Body of pancreas (tissue), 4 donors: Measurements from ENCODE around the gene ZNF507. TPM values are rescaled to one million over a fixed set of nuclear protein-coding genes. Genes with fewer than 3 reads are reported as not detected.

ENCODE experiments used
- ATAC-seq: fragments of 150-250 bp; one replicate; pipeline ENCODE4 v1.9.1; 2016
- DNase-seq, 4 donors: peaks; one replicate each; pipeline ENCODE4 v3.0.0-alpha.2; 2019
- H3K27ac ChIP-seq, 4 donors: fragments of 200-600 bp; sonication (generic); 1 replicate in 3 of 4; 2 replicates in 1 of 4; pipeline versions ENCODE4 v1.5.1 to v1.6.1; 2016 to 2019; ENCODE audit warnings: mild to moderate bottlenecking in 1 of 4, mixed read lengths in 1 of 4, moderate library complexity in 1 of 4
- H3K27me3 ChIP-seq, 2 donors: fragments of 200-600 bp; sonication (generic); one replicate each; pipeline ENCODE4 v1.6.0; 2016; ENCODE audit warnings: mild to moderate bottlenecking in 1 of 2
- H3K36me3 ChIP-seq, 2 donors: fragments of 200-600 bp; sonication (generic); replicated peaks in 1 of 2; 2 replicates each; pipeline ENCODE4 v1.5.1; 2016; ENCODE audit warnings: low read depth in 2 of 2; ENCODE audit not compliant: insufficient read depth in 1 of 2
- H3K4me1 ChIP-seq: fragments of 200-600 bp; sonication (generic); one replicate; pipeline ENCODE4 v1.6.0; 2016
- H3K4me3 ChIP-seq, 2 donors: fragments of 200-600 bp; sonication (generic); 1 replicate in 1 of 2; 2 replicates in 1 of 2; pipeline ENCODE4 v1.5.1; 2016 to 2019
- H3K9me3 ChIP-seq, 3 donors: fragments of 200-600 bp; sonication (generic); 1 replicate in 2 of 3; 2 replicates in 1 of 3; pipeline ENCODE4 v1.5.1; 2016
- CTCF ChIP-seq, 7 experiments: fragments of 450-650 bp in 4 of 7; fragments of 200-600 bp in 3 of 7; sonication (generic) in 3 of 7; IDR thresholded peaks; one replicate each; pipeline ENCODE4 v1.5.1; 2016 to 2019; ENCODE audit warnings: antibody characterized with exemption in 7 of 7
- POLR2A ChIP-seq, 3 donors: fragments of 450-650 bp; IDR thresholded peaks; one replicate each; pipeline ENCODE4 v1.6.1; 2016; ENCODE audit warnings: antibody characterized with exemption in 3 of 3, mild to moderate bottlenecking in 2 of 3
- WGBS, 2 donors: methylation state at CpG; one replicate each; pipeline ENCODE4 v1.1.5; 2017; 5-methylcytosine and 5-hydroxymethylcytosine counted together
- intact Hi-C: fragments of 100-400 bp; cut with DNase I; formaldehyde crosslinking; loops from one replicate; pipeline ENCODE4 v1.15.1; 2023
- total RNA-seq, 2 donors: library from RNA; depleted of rRNA; stranded (reverse); fragments of >200 nt; gene quantifications; one replicate each; pipeline ENCODE4 v1.1.0, GENCODE V29; 2016

ZNF507 gene
- total RNA-seq, 2 donors from 2014 or later: 14.2 to 19.7 TPM

- DNase-seq: no peak
- no peak for TF ChIP-seq CTCF (IDR thresholded peaks at IDR 0.05)
- TF ChIP-seq POLR2A (IDR thresholded peaks at IDR 0.05): no peak
- ATAC-seq: no peak
- intact Hi-C loops: no loop called here
- H3K4me3 ChIP-seq: no peak overlapping the region
- no peaks in the 10 kb centered on the region for H3K27me3 ChIP-seq
- 92 to 93% methylated on average over 3 of the region's 3 CpGs for WGBS, 2 donors
- H3K4me1 ChIP-seq: peaks cover 9% of the 10 kb centered on the region
- H3K27ac ChIP-seq: no peak overlapping the region
- H3K36me3 ChIP-seq: peaks cover 10 to 42% of the 10 kb centered on the region in 2 donors
- H3K9me3 ChIP-seq: no peaks in the 10 kb centered on the region
Measured at GRCh38 chr19:32355309-32355708, 9.9 kb downstream of the ZNF507 start.

DNA sequence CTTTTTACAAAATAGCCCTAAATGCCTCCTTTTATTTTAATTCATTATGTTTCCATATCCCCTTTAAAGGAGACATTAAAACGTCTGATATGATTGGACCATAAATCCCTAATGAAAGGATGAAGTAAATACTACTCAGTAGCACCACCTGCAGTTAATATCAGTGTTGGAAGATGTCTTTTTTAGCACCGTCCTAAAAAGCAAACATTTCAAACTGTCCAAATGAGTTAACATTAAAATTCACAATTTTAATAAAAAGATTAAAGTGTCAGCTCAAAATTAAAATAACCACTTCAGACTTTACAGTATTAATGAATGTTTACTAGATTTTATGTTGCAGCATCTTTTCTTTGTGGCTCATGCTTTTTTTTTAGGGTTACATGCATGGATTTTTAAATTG is 12.3 kb downstream of the ZNF507 start:
- Histone ChIP-seq H3K36me3 (peaks cover 10 to 42% of the 10 kb centered on the region in 2 donors), H3K4me3 (no peak overlapping the region), H3K4me1 (peaks cover 10% of the 10 kb centered on the region), H3K27me3 (no peaks in the 10 kb centered on the region), H3K27ac (no peak overlapping the region), H3K9me3 (no peaks in the 10 kb centered on the region)
- no peak for ATAC-seq
- TF ChIP-seq CTCF (IDR thresholded peaks at IDR 0.05): peak in 2 of 7 experiments; percentile 20 to 21
- TF ChIP-seq POLR2A (IDR thresholded peaks at IDR 0.05): no peak
- intact Hi-C loops: no loop called here
- 7 to 15% methylated on average over 2 of the region's 2 CpGs for WGBS, 2 donors
- no peak for DNase-seq

DNA sequence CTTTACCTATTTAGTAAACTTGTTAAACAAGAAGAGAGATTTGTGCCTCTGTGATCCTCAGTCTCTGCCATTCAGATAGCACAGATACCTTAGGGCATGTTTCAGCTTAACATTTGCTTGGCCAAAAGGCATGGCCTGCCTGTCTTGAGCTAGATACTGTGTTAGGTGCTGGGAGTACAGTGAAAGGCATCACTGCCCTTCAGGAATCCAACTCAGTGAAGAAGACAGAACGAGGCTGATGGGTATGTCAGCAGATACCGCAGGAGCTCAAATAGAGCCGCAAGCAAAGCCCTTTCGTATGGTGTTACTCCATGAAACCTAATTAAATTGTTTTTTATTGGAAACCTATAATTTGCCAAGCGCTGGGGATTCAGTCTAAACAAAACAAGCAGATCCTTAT is 12.9 kb downstream of the ZNF507 start:
- H3K27me3 ChIP-seq: no peaks in the 10 kb centered on the region

GRCh38 chr19:32359581-32359980 is 14.2 kb downstream of the ZNF507 start:
- ATAC-seq: no peak
- Histone ChIP-seq H3K4me1 (peaks cover 28% of the 10 kb centered on the region), H3K4me3 (no peak overlapping the region), H3K27ac (no peak overlapping the region), H3K9me3 (no peaks in the 10 kb centered on the region), H3K27me3 (no peaks in the 10 kb centered on the region), H3K36me3 (peaks cover 0 to 28% of the 10 kb centered on the region in 2 donors)
- WGBS, 2 donors: 94 to 96% methylated on average over 9 of the region's 9 CpGs
- intact Hi-C loops: no loop called here
- DNase-seq: no peak
- TF ChIP-seq POLR2A (IDR thresholded peaks at IDR 0.05) (no peak), CTCF (IDR thresholded peaks at IDR 0.05) (no peak)

More for the DNA sequence above, 12.9 kb downstream of the ZNF507 start:
- Histone ChIP-seq H3K4me3 (no peak overlapping the region), H3K27ac (no peak overlapping the region), H3K9me3 (no peaks in the 10 kb centered on the region), H3K36me3 (peaks cover 4 to 37% of the 10 kb centered on the region in 2 donors), H3K4me1 (peaks cover 16% of the 10 kb centered on the region)
- DNase-seq: no peak
- intact Hi-C loops: no loop called here
- ATAC-seq: no peak
- no peak for TF ChIP-seq CTCF (IDR thresholded peaks at IDR 0.05)
- no peak for TF ChIP-seq POLR2A (IDR thresholded peaks at IDR 0.05)
- 93 to 97% methylated on average over 5 of the region's 5 CpGs for WGBS, 2 donors

- Histone ChIP-seq H3K4me1 (peaks cover 28% of the 10 kb centered on the region), H3K36me3 (peaks cover 0 to 23% of the 10 kb centered on the region in 2 donors), H3K4me3 (no peak overlapping the region), H3K27me3 (no peaks in the 10 kb centered on the region), H3K9me3 (no peaks in the 10 kb centered on the region), H3K27ac (peak overlapping the region in 3 of 4 donors; percentile 1 to 68 (median 12))
- DNase-seq: no peak
- no peak for ATAC-seq
- WGBS, 2 donors: 89 to 94% methylated on average over 9 of the region's 9 CpGs
- intact Hi-C loops: no loop called here
- TF ChIP-seq POLR2A (IDR thresholded peaks at IDR 0.05) (no peak), CTCF (IDR thresholded peaks at IDR 0.05) (no peak)
Measured at GRCh38 chr19:32361574-32362317, 16.3 kb downstream of the ZNF507 start.
